Endothelial cell of hepatic sinusoid (primary cell): ENCODE results near the gene LAMA3.

ENCODE experiments used
- in situ Hi-C: cut with HindIII; loops from 2 replicates; pipeline ENCODE4 v1.10.0; 2017; ENCODE audit warnings: low sequenced_read_pairs

Gene LAMA3

GRCh38 chr18:23887035-23887434 is 197.8 kb downstream of the LAMA3 start:
- in situ Hi-C loops: no loop called here

GRCh38 chr18:23887493-23887892 is 198.2 kb downstream of the LAMA3 start:
- in situ Hi-C loops: no loop called here

GRCh38 chr18:23888881-23889280 is 199.6 kb downstream of the LAMA3 start:
- in situ Hi-C loops: no loop called here

GRCh38 chr18:23889907-23890306 is 200.7 kb downstream of the LAMA3 start:
- in situ Hi-C loops: no loop called here

- in situ Hi-C loops: no loop called here
These were observed 201.3 kb downstream of the LAMA3 start for GRCh38 chr18:23890589-23890988.

GRCh38 chr18:23893653-23894052 is 204.4 kb downstream of the LAMA3 start:
- in situ Hi-C loops: no loop called here

GRCh38 chr18:23894661-23895175 is 205.5 kb downstream of the LAMA3 start:
- in situ Hi-C loops: no loop called here

GRCh38 chr18:23897291-23897690 is 208.0 kb downstream of the LAMA3 start:
- in situ Hi-C loops: no loop called here

- in situ Hi-C loops: no loop called here
These were observed 208.5 kb downstream of the LAMA3 start for GRCh38 chr18:23897733-23898132.

- in situ Hi-C loops: no loop called here
These were observed 211.7 kb downstream of the LAMA3 start for GRCh38 chr18:23900994-23901393.

- in situ Hi-C loops: no loop called here
These were observed 213.1 kb downstream of the LAMA3 start for GRCh38 chr18:23902396-23902795.

- in situ Hi-C loops: no loop called here
These were observed 214.7 kb downstream of the LAMA3 start for GRCh38 chr18:23903971-23904370.

- in situ Hi-C loops: no loop called here
These were observed 217.4 kb downstream of the LAMA3 start for GRCh38 chr18:23906658-23907057.

GRCh38 chr18:23908827-23909226 is 219.6 kb downstream of the LAMA3 start:
- in situ Hi-C loops: no loop called here

- in situ Hi-C loops: no loop called here
These were observed 220.8 kb downstream of the LAMA3 start for GRCh38 chr18:23910032-23910431.

- in situ Hi-C loops: no loop called here
These were observed 223.1 kb downstream of the LAMA3 start for GRCh38 chr18:23912356-23912755.

GRCh38 chr18:23916338-23916737 is 227.1 kb downstream of the LAMA3 start:
- in situ Hi-C loops: no loop called here

- in situ Hi-C loops: no loop called here
These were observed 229.3 kb downstream of the LAMA3 start for GRCh38 chr18:23918395-23919032.

- in situ Hi-C loops: no loop called here
These were observed 230.8 kb downstream of the LAMA3 start for GRCh38 chr18:23920054-23920453.

- in situ Hi-C loops: no loop called here
These were observed 232.5 kb downstream of the LAMA3 start for GRCh38 chr18:23921716-23922285.

- in situ Hi-C loops: no loop called here
These were observed 233.7 kb downstream of the LAMA3 start for GRCh38 chr18:23922939-23923338.

- in situ Hi-C loops: no loop called here
These were observed 235.6 kb downstream of the LAMA3 start for GRCh38 chr18:23924813-23925212.

GRCh38 chr18:23926571-23926970 is 237.3 kb downstream of the LAMA3 start:
- in situ Hi-C loops: no loop called here
